Myometrial cell (primary cell): ENCODE data around the gene PCDHB15. TPM values are rescaled to one million over a fixed set of nuclear protein-coding genes. Genes with fewer than 3 reads are reported as not detected.

Experiments used
- total RNA-seq: library from RNA; depleted of rRNA; stranded (reverse); fragments of >200 nt; gene quantifications from 2 replicates; pipeline ENCODE4 v1.2.3, GENCODE V29; 2015

The PCDHB15 gene
- 0.35 TPM in 1 of 2 replicates, not detected in the other for total RNA-seq

GRCh38 chr5:141245250-141245717 lies at the start of gene PCDHB15:
PCDHB15 (plus strand) TSS chr5:141245395; CDS start chr5:141245579, 184 bp downstream.

GRCh38 chr5:141199359-141200235 lies 45.6 kb upstream of the PCDHB15 start, which contains the start of gene PCDHB11:
PCDHB11 (plus strand) TSS chr5:141199627; CDS start chr5:141199775, 148 bp downstream.

GRCh38 chr5:141208478-141208877 lies 36.7 kb upstream of the PCDHB15 start, which contains the start of gene PCDHB12:
PCDHB12 (plus strand) TSS chr5:141208719; CDS start chr5:141208908, 189 bp downstream.

GRCh38 chr5:141213656-141214339 lies 31.4 kb upstream of the PCDHB15 start, which contains the start of gene PCDHB13:
PCDHB13 (plus strand) TSS chr5:141213919; CDS start chr5:141214124, 205 bp downstream.

GRCh38 chr5:141223112-141223783 lies 21.9 kb upstream of the PCDHB15 start, which contains the start of gene PCDHB14:
PCDHB14 (plus strand) TSS chr5:141223343; CDS start chr5:141223506, 163 bp downstream.

Other genes starting within 250 kb of the PCDHB15 start
- not detected in 2 replicates for gene PCDHB1, start 194.0 kb upstream of the PCDHB15 start, total RNA-seq
- 0.18 and 0.29 TPM in 2 replicates for gene PCDHB2, start 150.8 kb upstream of the PCDHB15 start, total RNA-seq
- 0.89 TPM in 1 of 2 replicates, not detected in the other for gene PCDHB3, start 144.9 kb upstream of the PCDHB15 start, total RNA-seq
- not detected in 2 replicates for gene PCDHB4, start 123.6 kb upstream of the PCDHB15 start, total RNA-seq
- under 0.01 TPM in 1 of 2 replicates, not detected in the other for gene PCDHB5, start 110.2 kb upstream of the PCDHB15 start, total RNA-seq
- gene PCDHB6, start 95.3 kb upstream of the PCDHB15 start, total RNA-seq: not detected in 2 replicates
- under 0.01 and 1.4 TPM in 2 replicates for gene PCDHB7, start 72.8 kb upstream of the PCDHB15 start, total RNA-seq
- gene PCDHB8, start 67.6 kb upstream of the PCDHB15 start, total RNA-seq: not detected in 2 replicates
- under 0.01 TPM in 2 replicates for gene PCDHB16, start 63.0 kb upstream of the PCDHB15 start, total RNA-seq
- 0.18 TPM in 1 of 2 replicates, not detected in the other for gene PCDHB9, start 58.2 kb upstream of the PCDHB15 start, total RNA-seq
- gene PCDHB10, start 53.0 kb upstream of the PCDHB15 start, total RNA-seq: 0.58 TPM in 1 of 2 replicates, not detected in the other
- not detected in 2 replicates for gene PCDHB11, start 45.8 kb upstream of the PCDHB15 start, total RNA-seq
- not detected in 2 replicates for gene PCDHB12, start 36.7 kb upstream of the PCDHB15 start, total RNA-seq
- under 0.01 TPM in 1 of 2 replicates, not detected in the other for gene PCDHB13, start 31.5 kb upstream of the PCDHB15 start, total RNA-seq
- gene PCDHB14, start 22.1 kb upstream of the PCDHB15 start, total RNA-seq: under 0.01 and 1.7 TPM in 2 replicates
- gene SLC25A2, start 58.7 kb downstream of the PCDHB15 start, total RNA-seq: under 0.01 TPM in 1 of 2 replicates, not detected in the other
- gene TAF7, start 75.4 kb downstream of the PCDHB15 start, total RNA-seq: 45.8 and 59.5 TPM in 2 replicates
- 0.29 TPM in 1 of 2 replicates, not detected in the other for gene PCDHGA1, start 85.1 kb downstream of the PCDHB15 start, total RNA-seq
- 0.53 and 1.4 TPM in 2 replicates for gene PCDHGA2, start 93.4 kb downstream of the PCDHB15 start, total RNA-seq
- 0.18 TPM in 1 of 2 replicates, not detected in the other for gene PCDHGA3, start 98.4 kb downstream of the PCDHB15 start, total RNA-seq
- 0.35 TPM in 1 of 2 replicates, not detected in the other for gene PCDHGB1, start 104.7 kb downstream of the PCDHB15 start, total RNA-seq
- 0.58 and 2.1 TPM in 2 replicates for gene PCDHGA4, start 109.6 kb downstream of the PCDHB15 start, total RNA-seq
- 0.53 and 0.86 TPM in 2 replicates for gene PCDHGB2, start 114.6 kb downstream of the PCDHB15 start, total RNA-seq
- gene PCDHGA5, start 118.8 kb downstream of the PCDHB15 start, total RNA-seq: 0.29 and 0.89 TPM in 2 replicates
- gene PCDHGB3, start 124.8 kb downstream of the PCDHB15 start, total RNA-seq: 0.58 and 0.71 TPM in 2 replicates
- gene PCDHGA6, start 128.5 kb downstream of the PCDHB15 start, total RNA-seq: 0.86 and 1.4 TPM in 2 replicates
- 0.89 and 2.0 TPM in 2 replicates for gene PCDHGA7, start 137.3 kb downstream of the PCDHB15 start, total RNA-seq
- gene PCDHGB4, start 142.3 kb downstream of the PCDHB15 start, total RNA-seq: 3.9 and 4.6 TPM in 2 replicates
- gene PCDHGA8, start 147.2 kb downstream of the PCDHB15 start, total RNA-seq: 0.71 and 0.86 TPM in 2 replicates
- 6.7 and 7.2 TPM in 2 replicates for gene PCDHGB5, start 152.6 kb downstream of the PCDHB15 start, total RNA-seq
- 0.86 and 1.9 TPM in 2 replicates for gene PCDHGA9, start 157.4 kb downstream of the PCDHB15 start, total RNA-seq
- 0.29 and 0.89 TPM in 2 replicates for gene PCDHGB6, start 162.6 kb downstream of the PCDHB15 start, total RNA-seq
- gene PCDHGA10, start 167.6 kb downstream of the PCDHB15 start, total RNA-seq: 4.3 and 4.6 TPM in 2 replicates
- gene PCDHGB7, start 172.3 kb downstream of the PCDHB15 start, total RNA-seq: 4.3 and 6.0 TPM in 2 replicates
- 5.3 and 8.4 TPM in 2 replicates for gene PCDHGA11, start 175.7 kb downstream of the PCDHB15 start, total RNA-seq
- gene PCDHGA12, start 185.1 kb downstream of the PCDHB15 start, total RNA-seq: 14.9 and 15.6 TPM in 2 replicates
- 38.6 TPM in 2 replicates for gene PCDHGC3, start 230.6 kb downstream of the PCDHB15 start, total RNA-seq
- gene PCDHGC4, start 239.6 kb downstream of the PCDHB15 start, total RNA-seq: under 0.01 and 0.58 TPM in 2 replicates
- 0.71 and 1.2 TPM in 2 replicates for gene PCDHGC5, start 243.7 kb downstream of the PCDHB15 start, total RNA-seq